Stimulated activated naive CD8-positive, alpha-beta T cell treated with anti-CD3 and anti-CD28 coated beads, Interleukin-15, amount 100 ng/mL, for 72 hours (primary cell): Measurements from ENCODE around the gene NOL4L.
"Not testable (repeated sequence)": the region's sequence is repeated elsewhere in the genome, so short reads cannot be mapped to it uniquely, and the experiment has no call there.

Experiments
- ATAC-seq: fragments of 150-1000 bp; cut with Tn5 transposase; 2 replicates; pipeline ENCODE4 v1.10.0; 2021; ENCODE audit warnings: mild to moderate bottlenecking, moderate library complexity
- DNase-seq, 2 donors: peaks; one replicate each; pipeline ENCODE4 v3.0.0; 2021 to 2022
- H3K27ac Mint-ChIP-seq, 2 donors: one replicate each; pipeline ENCODE4 v1.8.0; 2022; ENCODE audit warnings: mild to moderate bottlenecking in 2 of 2, mixed read lengths in 2 of 2, moderate library complexity in 2 of 2
- H3K27me3 Mint-ChIP-seq: one replicate; pipeline ENCODE4 v1.8.0; 2022; ENCODE audit warnings: mixed read lengths
- H3K4me1 Mint-ChIP-seq: one replicate; pipeline ENCODE4 v1.8.0; 2022; ENCODE audit warnings: mild to moderate bottlenecking, mixed read lengths
- H3K4me3 Mint-ChIP-seq, 2 donors: one replicate each; pipeline ENCODE4 v1.8.0; 2022; ENCODE audit warnings: mild to moderate bottlenecking in 2 of 2, mixed read lengths in 2 of 2, moderate library complexity in 1 of 2
- H3K9me3 Mint-ChIP-seq, 2 donors: one replicate each; pipeline ENCODE4 v1.8.0; 2022; ENCODE audit warnings: mixed read lengths in 2 of 2

Gene NOL4L

GRCh38 chr20:32433311-32434021, 151.7 kb downstream of the NOL4L start:
- ATAC-seq: no peak
- Mint-ChIP-seq H3K27ac (peak overlapping the region in 1 of 2 donors; percentile 44), H3K4me1 (peaks cover 9% of the 10 kb centered on the region), H3K9me3 (no peaks in the 10 kb centered on the region), H3K4me3 (no peak overlapping the region), H3K27me3 (no peaks in the 10 kb centered on the region)
- no peak for DNase-seq

GRCh38 chr20:32432277-32432676, 152.9 kb downstream of the NOL4L start:
- H3K4me1 Mint-ChIP-seq: peaks cover 5% of the 10 kb centered on the region
- no peak overlapping the region for H3K4me3 Mint-ChIP-seq
- H3K27ac Mint-ChIP-seq: no peak overlapping the region
- no peaks in the 10 kb centered on the region for H3K27me3 Mint-ChIP-seq
- DNase-seq (no peak), ATAC-seq (no peak)
- H3K9me3 Mint-ChIP-seq: no peaks in the 10 kb centered on the region

- no peak overlapping the region for H3K4me3 Mint-ChIP-seq
- H3K27ac Mint-ChIP-seq: peak overlapping the region; percentile 28 to 49
- no peaks in the 10 kb centered on the region for H3K27me3 Mint-ChIP-seq
- DNase-seq (no peak), ATAC-seq (no peak)
- H3K9me3 Mint-ChIP-seq: no peaks in the 10 kb centered on the region
- H3K4me1 Mint-ChIP-seq: no peaks in the 10 kb centered on the region
Observed at GRCh38 chr20:32431457-32431856, 153.7 kb downstream of the NOL4L start.

- DNase-seq (no peak), ATAC-seq (no peak)
- no peaks in the 10 kb centered on the region for H3K4me1 Mint-ChIP-seq
- H3K27me3 Mint-ChIP-seq: no peaks in the 10 kb centered on the region
- H3K4me3 Mint-ChIP-seq: no peak overlapping the region
- peak overlapping the region in 1 of 2 donors; percentile 74 for H3K27ac Mint-ChIP-seq
- H3K9me3 Mint-ChIP-seq: no peaks in the 10 kb centered on the region
Observed at GRCh38 chr20:32429745-32430360, 155.3 kb downstream of the NOL4L start.

GRCh38 chr20:32429343-32429742, 155.8 kb downstream of the NOL4L start:
- H3K4me1 Mint-ChIP-seq: no peaks in the 10 kb centered on the region
- H3K27ac Mint-ChIP-seq: no peak overlapping the region
- no peak overlapping the region for H3K4me3 Mint-ChIP-seq
- no peaks in the 10 kb centered on the region for H3K27me3 Mint-ChIP-seq
- ATAC-seq (no peak), DNase-seq (no peak)
- no peaks in the 10 kb centered on the region for H3K9me3 Mint-ChIP-seq

DNA sequence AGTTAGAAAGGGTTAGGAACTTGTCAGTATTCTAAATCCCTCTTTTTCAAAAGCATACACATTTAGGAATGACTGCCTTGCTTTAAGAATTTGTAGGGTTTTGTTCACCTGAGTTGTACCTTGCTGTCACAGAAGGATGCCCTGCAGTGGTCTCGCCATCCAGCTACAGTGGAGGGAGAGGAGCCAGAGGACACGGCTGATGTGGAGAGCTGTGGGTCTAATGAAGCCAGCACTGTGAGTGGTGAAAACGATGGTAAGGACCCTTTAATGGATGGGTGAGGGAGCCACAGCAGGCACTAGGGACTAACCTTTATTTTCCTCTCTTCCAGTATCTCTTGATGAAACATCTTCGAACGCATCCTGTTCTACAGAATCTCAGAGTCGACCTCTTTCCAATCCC, 157.1 kb downstream of the NOL4L start:
- Mint-ChIP-seq H3K9me3 (no peaks in the 10 kb centered on the region), H3K4me1 (no peaks in the 10 kb centered on the region), H3K4me3 (no peak overlapping the region), H3K27me3 (no peaks in the 10 kb centered on the region), H3K27ac (peak overlapping the region in 1 of 2 donors; percentile 55)
- ATAC-seq: no peak
- no peak for DNase-seq

GRCh38 chr20:32421290-32421689, 163.8 kb downstream of the NOL4L start:
- no peak for DNase-seq
- no peak for ATAC-seq
- H3K4me1 Mint-ChIP-seq: peaks cover 29% of the 10 kb centered on the region
- H3K27ac Mint-ChIP-seq: no peak overlapping the region
- H3K4me3 Mint-ChIP-seq: no peak overlapping the region
- no peaks in the 10 kb centered on the region for H3K27me3 Mint-ChIP-seq
- H3K9me3 Mint-ChIP-seq: no peaks in the 10 kb centered on the region

DNA sequence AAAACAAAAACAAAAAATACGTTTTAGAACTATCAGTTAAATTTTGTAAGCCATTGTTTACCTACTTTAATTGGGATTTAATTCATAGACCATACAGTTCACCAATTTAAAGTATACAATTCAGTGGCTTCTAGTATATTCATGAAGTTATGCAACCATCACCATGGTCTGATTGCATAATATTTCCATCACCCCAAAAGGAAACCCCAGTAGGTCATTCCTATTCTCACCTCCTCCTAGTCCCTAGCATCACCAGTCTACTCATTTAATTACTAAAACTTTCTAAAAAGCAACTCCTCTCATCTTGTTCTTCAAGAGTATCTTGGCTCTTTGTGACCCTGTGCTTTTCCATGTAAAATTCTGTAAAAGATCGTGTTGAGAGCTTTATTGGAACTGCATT, 166.8 kb downstream of the NOL4L start:
- H3K4me1 Mint-ChIP-seq: peaks cover 55% of the 10 kb centered on the region
- H3K27ac Mint-ChIP-seq: peak overlapping the region in 1 of 2 donors; percentile 5
- no peaks in the 10 kb centered on the region for H3K9me3 Mint-ChIP-seq
- no peaks in the 10 kb centered on the region for H3K27me3 Mint-ChIP-seq
- peak overlapping the region in 1 of 2 donors; percentile 33 for H3K4me3 Mint-ChIP-seq
- DNase-seq (no peak), ATAC-seq (peak; percentile 69)

GRCh38 chr20:32416206-32416605, 168.9 kb downstream of the NOL4L start:
- Mint-ChIP-seq H3K27ac (no peak overlapping the region), H3K9me3 (no peaks in the 10 kb centered on the region), H3K4me3 (no peak overlapping the region), H3K4me1 (peaks cover 73% of the 10 kb centered on the region), H3K27me3 (no peaks in the 10 kb centered on the region)
- DNase-seq (no peak), ATAC-seq (no peak)

DNA sequence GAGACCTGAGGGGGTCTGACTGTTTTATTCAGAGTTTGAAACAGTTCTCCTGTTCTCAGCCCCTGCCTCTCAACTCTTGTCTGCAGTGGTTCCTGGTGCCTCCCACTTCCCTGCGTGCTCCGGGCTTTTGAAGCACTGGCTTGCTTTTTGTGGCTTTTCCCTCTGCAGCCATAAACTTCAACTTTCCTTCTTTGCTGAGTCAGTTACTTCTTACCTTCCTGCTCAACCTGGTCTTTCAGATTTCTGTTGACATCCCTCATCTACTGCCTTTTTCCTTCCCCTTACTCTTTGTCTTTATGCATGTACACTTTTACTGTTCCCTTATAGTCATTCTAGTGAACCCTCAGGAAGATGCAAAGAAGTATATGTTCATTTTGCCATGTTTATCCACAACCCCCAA, 169.6 kb downstream of the NOL4L start:
- no peak for ATAC-seq
- no peak overlapping the region for H3K4me3 Mint-ChIP-seq
- H3K27ac Mint-ChIP-seq: no peak overlapping the region
- no peaks in the 10 kb centered on the region for H3K9me3 Mint-ChIP-seq
- DNase-seq: no peak
- H3K4me1 Mint-ChIP-seq: peaks cover 75% of the 10 kb centered on the region
- no peaks in the 10 kb centered on the region for H3K27me3 Mint-ChIP-seq

- H3K4me1 Mint-ChIP-seq: peaks cover 73% of the 10 kb centered on the region
- H3K4me3 Mint-ChIP-seq: no peak overlapping the region
- H3K27ac Mint-ChIP-seq: no peak overlapping the region
Observed at GRCh38 chr20:32411955-32412706, 173.0 kb downstream of the NOL4L start.

DNA sequence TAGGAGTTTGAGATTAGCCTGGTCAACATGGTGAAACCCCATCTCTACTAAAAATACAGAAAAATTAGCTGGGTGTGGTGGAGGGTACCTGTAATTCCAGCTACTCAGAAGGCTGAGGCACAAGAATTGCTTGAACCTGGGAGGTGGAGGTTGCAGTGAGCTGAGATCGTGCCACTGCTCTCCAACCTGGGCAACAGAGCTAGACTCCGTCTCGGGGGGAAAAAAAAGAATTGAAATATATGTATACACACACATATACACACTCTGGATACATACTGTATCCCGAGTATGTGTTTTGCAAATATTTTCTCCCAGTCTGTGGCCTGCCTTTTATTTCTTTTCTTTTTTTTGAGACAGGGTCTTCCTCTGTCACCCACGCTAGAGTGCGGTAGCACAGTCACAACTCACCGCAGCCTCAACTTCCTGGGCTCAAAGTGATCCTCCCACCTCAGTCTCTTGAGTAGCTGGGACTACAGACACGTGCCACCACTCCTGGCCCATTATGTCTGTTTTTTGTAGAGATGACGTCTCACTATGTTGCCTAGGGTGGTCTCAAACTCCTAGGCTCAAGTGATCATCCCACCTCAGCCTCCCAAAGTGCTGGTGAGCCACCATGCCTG, 177.9 kb downstream of the NOL4L start:
- peak; percentile 99 for ATAC-seq
- H3K27me3 Mint-ChIP-seq, H3K9me3 Mint-ChIP-seq: not testable (repeated sequence)
- peaks cover 52% of the 10 kb centered on the region for H3K4me1 Mint-ChIP-seq
- H3K27ac Mint-ChIP-seq: peak overlapping the region; percentile 38 to 74
- DNase-seq: peak; percentile 54 to 59
- H3K4me3 Mint-ChIP-seq: peak overlapping the region; percentile 46 to 58

More at GRCh38 chr20:32411955-32412706, 173.0 kb downstream of the NOL4L start:
- no peaks in the 10 kb centered on the region for H3K9me3 Mint-ChIP-seq
- H3K27me3 Mint-ChIP-seq: no peaks in the 10 kb centered on the region
- ATAC-seq: no peak
- DNase-seq: no peak

DNA sequence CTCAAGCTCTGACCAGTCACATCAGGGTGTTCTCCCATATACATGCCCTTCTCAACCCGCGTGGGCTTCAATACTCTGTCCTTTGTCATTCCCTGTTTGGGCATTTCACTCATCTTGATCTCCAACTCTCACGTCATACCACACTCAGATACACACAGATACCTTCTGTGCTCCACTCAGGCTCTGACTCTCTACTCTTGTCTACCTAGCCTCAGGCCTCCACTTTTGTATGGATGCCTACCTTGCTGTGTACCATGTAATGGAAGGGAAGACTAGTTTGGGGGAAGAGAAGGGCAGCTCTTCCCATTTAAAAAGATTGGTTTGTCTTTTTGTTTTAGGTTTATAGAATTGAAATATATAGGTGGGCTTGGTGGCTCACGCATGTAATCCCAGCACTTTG, 178.4 kb downstream of the NOL4L start:
- Mint-ChIP-seq H3K9me3 (no peaks in the 10 kb centered on the region), H3K27ac (no peak overlapping the region), H3K4me1 (peaks cover 47% of the 10 kb centered on the region), H3K4me3 (peak overlapping the region in 1 of 2 donors; percentile 2), H3K27me3 (no peaks in the 10 kb centered on the region)
- no peak for ATAC-seq
- no peak for DNase-seq

DNA sequence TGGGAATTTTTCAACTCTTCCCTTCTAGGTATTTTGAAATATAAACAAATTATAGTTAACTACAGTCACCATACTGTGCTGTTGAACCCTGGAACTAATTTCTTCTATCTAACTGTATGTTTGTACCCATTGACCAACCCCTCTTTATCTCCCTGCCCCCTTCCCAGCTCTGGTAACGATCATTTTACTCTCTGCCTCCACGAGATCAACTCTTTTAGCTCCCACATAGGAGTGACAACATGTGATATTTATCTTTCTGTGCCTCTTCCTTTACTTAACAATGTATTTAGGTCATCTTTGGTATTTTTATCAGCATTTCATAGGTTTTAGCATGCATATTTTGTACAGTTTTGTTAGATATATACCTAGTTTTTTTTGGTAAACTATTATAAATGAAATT, 181.1 kb downstream of the NOL4L start:
- DNase-seq (no peak), ATAC-seq (no peak)
- no peak overlapping the region for H3K4me3 Mint-ChIP-seq
- no peak overlapping the region for H3K27ac Mint-ChIP-seq
- peaks cover 63% of the 10 kb centered on the region for H3K4me1 Mint-ChIP-seq
- H3K9me3 Mint-ChIP-seq: no peaks in the 10 kb centered on the region
- H3K27me3 Mint-ChIP-seq: no peaks in the 10 kb centered on the region

DNA sequence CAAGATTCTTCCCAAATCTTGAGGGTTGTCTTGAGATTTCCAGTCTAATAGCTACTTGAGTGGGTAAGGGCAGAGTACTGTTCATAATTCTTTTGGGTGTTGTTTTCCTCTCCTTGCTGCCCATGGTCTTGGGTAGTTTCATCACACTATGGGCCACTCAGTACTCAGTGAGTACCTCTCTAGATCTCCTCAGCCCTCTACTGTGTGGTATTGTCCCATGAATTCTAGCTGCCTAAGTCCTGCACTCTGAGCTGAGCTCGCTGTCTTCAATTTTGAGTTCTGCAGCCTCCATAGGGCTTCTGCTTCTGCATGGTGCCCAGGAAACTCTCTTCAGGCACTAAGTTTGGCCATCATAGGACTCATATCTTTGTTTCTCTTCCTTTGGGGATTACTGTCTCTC, 184.7 kb downstream of the NOL4L start:
- ATAC-seq: no peak
- Mint-ChIP-seq H3K4me1 (peaks cover 34% of the 10 kb centered on the region), H3K27me3 (no peaks in the 10 kb centered on the region)

More for the DNA sequence above, 184.7 kb downstream of the NOL4L start:
- Mint-ChIP-seq H3K4me3 (no peak overlapping the region), H3K9me3 (no peaks in the 10 kb centered on the region), H3K27ac (peak overlapping the region in 1 of 2 donors; percentile 38)
- DNase-seq: no peak
